HTERT RPE-1 (cell line): Measurements from ENCODE around the gene FAR2.
"Not testable (repeated sequence)": the region's sequence is repeated elsewhere in the genome, so short reads cannot be mapped to it uniquely, and the experiment has no call there.

Source experiments
- in situ Hi-C: fragments of 300-500 bp; cut with MboI; formaldehyde crosslinking; loops from 4 replicates; pipeline ENCODE4 v1.14.3; 2020; ENCODE audit warnings: low sequenced_read_pairs

FAR2 gene

GRCh38 chr12:29316752-29317151, 167.7 kb downstream of the FAR2 start:
- in situ Hi-C loops = no loop called here

DNA sequence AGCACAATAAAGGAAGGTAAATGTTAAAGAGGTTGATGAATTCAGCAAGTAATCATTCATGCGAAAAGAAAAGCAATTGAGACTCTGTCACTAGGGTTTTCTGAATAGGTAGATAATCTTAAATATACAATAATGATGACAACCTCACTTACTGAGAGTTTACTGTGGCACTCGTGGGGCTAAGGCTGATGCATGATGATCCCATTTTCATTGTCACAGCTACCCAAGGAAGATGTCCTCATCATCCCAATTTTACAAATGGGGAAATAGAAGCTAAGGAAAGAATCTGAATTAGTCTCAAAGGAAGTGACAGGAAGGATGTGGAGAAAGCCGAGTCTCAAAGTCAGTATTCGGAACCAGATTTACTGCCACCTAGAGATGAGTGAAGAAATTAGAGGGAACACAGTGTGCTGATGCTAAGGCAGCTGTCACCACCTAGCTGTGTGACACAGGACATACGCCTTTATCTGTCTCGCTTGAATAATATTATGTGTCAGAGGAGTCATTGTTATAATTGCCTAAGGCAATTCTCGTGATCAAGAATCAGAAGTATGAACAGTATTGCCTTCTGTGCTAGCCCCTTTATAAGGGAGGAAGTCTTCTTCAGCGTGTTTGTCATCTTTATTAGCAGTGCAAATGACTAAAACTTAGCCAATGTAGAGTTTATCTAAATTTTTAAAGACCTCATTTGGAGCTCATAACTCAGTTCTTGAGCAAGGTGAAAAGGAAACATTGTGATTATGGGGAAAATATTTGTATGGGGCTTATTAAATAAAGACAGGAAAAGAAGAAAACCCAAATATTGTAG, 168.7 kb downstream of the FAR2 start:
- in situ Hi-C loops = no loop called here

GRCh38 chr12:29320295-29321085, 171.4 kb downstream of the FAR2 start:
- in situ Hi-C loops = no loop called here

DNA sequence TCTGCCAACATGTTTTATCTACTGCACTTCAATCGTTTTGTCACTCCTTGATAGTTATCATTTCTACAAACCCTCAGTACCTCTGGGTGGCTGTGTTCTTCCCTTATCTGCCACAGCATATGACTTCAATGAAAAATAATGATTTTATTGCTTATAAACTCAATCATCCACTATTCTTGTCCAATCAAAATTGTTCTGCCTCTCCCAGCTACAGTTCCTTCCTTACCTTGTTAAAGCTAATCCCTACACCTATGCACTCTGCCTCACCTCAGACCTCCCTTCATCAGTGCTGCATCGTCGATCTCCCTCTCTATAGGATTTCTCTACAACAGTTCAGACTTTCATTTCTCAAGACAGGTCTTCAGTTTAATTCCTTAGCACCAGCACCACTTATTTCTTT, 173.1 kb downstream of the FAR2 start:
- in situ Hi-C loops = no loop called here

GRCh38 chr12:29329411-29329810, 180.3 kb downstream of the FAR2 start:
- in situ Hi-C loops = no loop called here

- in situ Hi-C loops = no loop called here
Measured at GRCh38 chr12:29333178-29333577, 184.1 kb downstream of the FAR2 start.

GRCh38 chr12:29334937-29335336, 185.9 kb downstream of the FAR2 start:
- in situ Hi-C loops = no loop called here

GRCh38 chr12:29337325-29337724, 188.2 kb downstream of the FAR2 start:
- in situ Hi-C loops = no loop called here

DNA sequence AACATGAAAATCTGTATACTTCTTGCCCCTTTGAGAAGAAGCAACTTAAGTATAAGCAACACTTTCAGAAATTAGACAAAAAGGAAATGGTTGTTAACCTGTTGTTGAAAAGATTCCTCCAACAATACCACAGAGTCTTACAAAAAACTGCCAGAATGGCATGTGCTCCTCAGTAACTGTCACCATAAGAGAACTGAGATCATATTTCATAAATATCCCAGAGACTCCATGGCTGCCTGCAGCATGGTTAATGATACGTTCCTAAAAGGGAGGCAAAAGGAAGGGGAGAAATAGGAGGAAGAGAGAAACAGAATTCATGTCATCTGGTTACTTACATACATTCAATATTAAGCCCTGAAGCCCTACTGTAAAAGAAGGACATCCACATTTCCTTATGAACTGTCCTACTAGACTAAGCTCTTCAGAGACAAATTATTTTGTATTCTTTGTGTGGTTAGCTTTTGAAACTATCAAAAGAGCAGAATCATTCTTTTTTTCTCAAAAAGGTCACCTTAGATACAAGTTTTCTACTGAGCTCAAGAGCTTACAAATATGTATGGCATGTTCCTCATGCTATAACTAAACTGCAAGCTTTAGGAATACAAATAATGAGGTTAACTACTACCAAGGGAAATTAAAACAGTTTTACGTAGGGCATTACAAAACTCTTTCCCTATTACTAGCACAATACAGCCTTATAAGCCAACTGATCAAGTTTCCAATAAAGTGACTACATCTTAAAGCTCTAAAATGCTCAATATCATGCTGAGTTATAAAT, 194.1 kb downstream of the FAR2 start:
- in situ Hi-C loops = no loop called here

- in situ Hi-C loops = no loop called here
Measured at GRCh38 chr12:29346769-29347421, 197.8 kb downstream of the FAR2 start.

- in situ Hi-C loops = no loop called here
Measured at GRCh38 chr12:29350080-29350479, 201.0 kb downstream of the FAR2 start.

DNA sequence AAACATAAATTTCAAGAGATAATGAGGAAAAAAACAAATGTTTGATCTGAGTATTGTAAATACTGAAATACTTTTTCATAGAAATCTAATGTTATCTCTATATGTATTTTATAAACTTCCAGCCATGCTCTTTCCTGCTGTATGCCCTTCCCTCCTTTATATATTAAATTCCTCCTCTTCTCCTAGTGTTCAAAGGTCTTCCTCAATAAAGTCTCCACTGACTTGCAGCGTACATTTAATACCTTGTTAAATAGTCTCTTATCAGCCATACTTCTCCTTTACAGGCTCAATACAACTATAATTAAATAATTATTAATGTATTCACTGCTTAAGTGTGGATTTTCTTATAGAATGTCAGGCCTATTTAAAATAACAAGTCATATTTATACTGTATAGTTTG, 205.9 kb downstream of the FAR2 start:
- in situ Hi-C loops = no loop called here

DNA sequence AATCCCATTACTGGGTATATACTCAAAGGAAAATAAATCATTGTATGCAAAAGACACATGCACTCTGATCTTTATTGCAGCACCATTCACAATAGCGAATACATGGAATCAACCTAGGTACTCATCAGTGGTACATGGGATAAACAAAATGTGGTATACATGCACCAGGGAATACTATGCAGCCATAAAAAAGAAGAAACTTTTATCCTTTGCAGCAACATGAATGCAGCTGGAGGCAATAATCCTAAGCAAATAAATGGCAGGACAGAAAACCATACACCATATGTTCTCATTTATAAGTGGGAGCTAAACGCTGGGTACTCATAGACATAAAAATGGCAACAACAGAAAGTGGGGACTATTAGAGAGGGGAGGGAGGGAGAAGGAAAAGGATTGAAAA, 216.0 kb downstream of the FAR2 start:
- in situ Hi-C loops = no loop called here

GRCh38 chr12:29374012-29374411, 224.9 kb downstream of the FAR2 start:
- in situ Hi-C loops = no loop called here

DNA sequence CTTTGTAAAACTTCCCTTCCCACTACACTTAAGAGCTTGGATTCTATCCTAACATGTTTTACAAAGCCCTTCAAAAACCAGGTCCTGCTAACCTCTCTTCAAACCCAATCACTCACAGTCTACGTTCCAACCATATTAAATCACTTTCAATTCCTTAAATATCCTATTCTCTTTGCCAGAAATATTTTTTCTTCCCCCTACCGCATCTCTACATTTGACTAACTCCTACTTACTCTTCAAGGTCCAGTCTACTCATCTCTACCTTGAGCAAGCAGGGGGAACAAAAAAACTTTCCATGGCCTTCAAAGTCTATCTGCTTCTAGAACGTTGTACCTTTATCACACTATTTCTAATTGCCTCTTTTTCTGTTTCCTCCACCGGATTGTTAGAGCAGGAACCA, 225.8 kb downstream of the FAR2 start:
- in situ Hi-C loops = no loop called here

DNA sequence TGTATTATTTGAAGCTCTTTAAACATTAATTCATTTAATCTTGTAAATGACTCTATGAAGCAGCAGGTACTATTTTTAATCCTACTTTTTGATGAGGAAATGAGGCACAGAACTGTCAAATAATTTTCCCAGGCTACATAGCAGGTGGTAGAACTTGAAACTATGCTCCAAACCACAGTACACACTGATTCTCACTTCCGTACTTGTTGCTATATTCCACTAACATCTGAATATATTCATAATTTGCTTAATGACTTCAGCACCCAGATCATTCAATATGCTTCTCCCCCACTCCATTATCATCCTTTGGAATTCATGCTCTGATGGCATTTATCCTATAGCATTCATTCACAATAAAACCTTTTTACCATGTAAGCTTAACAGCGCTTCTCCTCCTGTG, 227.0 kb downstream of the FAR2 start:
- in situ Hi-C loops = no loop called here

GRCh38 chr12:29380536-29381523, 231.8 kb downstream of the FAR2 start, which contains the start of gene ERGIC2:
Gene ERGIC2 (minus strand): TSS chr12:29381172. CDS start chr12:29371633, 9,539 bp downstream.
- in situ Hi-C loops = no loop called here

GRCh38 chr12:29382251-29382650, 233.2 kb downstream of the FAR2 start:
- in situ Hi-C loops = no loop called here

DNA sequence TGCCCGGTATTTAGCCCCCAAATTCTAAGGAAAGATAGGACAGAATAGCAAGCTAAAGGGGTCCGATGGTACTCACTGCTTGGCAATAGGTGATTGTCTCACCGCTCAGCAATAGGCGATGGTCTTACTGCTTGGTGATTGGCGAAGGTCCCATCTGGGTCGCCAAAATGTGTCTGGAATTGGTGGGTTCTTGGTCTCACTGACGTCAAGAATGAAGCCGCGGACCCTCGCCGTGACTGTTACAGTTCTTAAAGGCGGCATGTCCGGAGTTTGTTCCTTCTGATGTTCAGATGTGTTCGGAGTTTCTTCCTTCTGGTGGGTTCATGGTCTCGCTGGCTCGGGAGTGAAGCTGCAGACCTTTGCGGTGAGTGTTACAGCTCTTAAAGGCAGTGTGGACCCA, 236.1 kb downstream of the FAR2 start:
- in situ Hi-C loops = not testable (repeated sequence)
